Measurements from ENCODE around the gene SLFN11. TPM values are rescaled to one million over a fixed set of nuclear protein-coding genes. Genes with fewer than 3 reads are reported as not detected.
A peak's percentile ranks its signal among the peaks of the same experiment; 100 is the strongest.

Gene SLFN11
- total and polyA plus RNA-seq, 8 donors = 0.89 to 38.5 (median 6.4) TPM

DNA sequence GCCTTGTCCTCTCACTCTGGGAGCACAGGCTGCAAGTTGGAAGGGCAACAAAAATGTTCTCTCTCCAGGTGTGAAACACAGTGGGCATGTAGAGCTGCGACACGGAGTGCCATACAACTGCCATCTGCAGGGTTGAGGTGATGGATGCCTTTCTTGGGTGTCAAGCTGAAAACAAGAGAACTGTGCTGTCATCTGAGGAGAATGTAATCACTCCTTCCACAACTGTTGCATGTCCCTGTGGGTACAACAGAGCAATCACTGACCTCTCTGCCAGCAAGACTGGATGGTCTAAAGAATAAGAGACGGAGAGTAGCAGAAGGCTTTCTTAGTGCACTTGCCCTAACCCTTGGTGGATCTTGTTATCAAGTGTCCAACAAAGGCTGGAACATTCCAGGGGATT, 29.2 kb downstream of the SLFN11 start:
- no peaks in the 10 kb centered on the region for H3K36me3 ChIP-seq
- H3K4me3 ChIP-seq = no peak overlapping the region
- H3K4me1 ChIP-seq = peaks cover 8 to 20% (median 19%) of the 10 kb centered on the region in 4 donors
- peaks cover 0 to 16% (median 15%) of the 10 kb centered on the region in 4 donors for H3K9me3 ChIP-seq
- 70 to 84% (median 78%) methylated on average over 3 of the region's 3 CpGs for WGBS, 5 donors
- H3K27me3 ChIP-seq = peaks cover 5 to 38% (median 10%) of the 10 kb centered on the region in 3 donors
- DNase-seq = no peak
- intact Hi-C loops (cut with DNase I; ENCODE audit: low total_unique reads) = no loop called here
- TF ChIP-seq POLR2A (IDR thresholded peaks at IDR 0.05) = no peak
- no peak for TF ChIP-seq EP300 (IDR thresholded peaks at IDR 0.05)
- TF ChIP-seq, protein P1, sequence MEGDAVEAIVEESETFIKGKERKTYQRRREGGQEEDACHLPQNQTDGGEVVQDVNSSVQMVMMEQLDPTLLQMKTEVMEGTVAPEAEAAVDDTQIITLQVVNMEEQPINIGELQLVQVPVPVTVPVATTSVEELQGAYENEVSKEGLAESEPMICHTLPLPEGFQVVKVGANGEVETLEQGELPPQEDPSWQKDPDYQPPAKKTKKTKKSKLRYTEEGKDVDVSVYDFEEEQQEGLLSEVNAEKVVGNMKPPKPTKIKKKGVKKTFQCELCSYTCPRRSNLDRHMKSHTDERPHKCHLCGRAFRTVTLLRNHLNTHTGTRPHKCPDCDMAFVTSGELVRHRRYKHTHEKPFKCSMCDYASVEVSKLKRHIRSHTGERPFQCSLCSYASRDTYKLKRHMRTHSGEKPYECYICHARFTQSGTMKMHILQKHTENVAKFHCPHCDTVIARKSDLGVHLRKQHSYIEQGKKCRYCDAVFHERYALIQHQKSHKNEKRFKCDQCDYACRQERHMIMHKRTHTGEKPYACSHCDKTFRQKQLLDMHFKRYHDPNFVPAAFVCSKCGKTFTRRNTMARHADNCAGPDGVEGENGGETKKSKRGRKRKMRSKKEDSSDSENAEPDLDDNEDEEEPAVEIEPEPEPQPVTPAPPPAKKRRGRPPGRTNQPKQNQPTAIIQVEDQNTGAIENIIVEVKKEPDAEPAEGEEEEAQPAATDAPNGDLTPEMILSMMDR (IDR thresholded peaks at IDR 0.05) = no peak
- TF ChIP-seq POLR2AphosphoS5 (IDR thresholded peaks at IDR 0.05) = no peak
- no peak overlapping the region for H3K27ac ChIP-seq

DNA sequence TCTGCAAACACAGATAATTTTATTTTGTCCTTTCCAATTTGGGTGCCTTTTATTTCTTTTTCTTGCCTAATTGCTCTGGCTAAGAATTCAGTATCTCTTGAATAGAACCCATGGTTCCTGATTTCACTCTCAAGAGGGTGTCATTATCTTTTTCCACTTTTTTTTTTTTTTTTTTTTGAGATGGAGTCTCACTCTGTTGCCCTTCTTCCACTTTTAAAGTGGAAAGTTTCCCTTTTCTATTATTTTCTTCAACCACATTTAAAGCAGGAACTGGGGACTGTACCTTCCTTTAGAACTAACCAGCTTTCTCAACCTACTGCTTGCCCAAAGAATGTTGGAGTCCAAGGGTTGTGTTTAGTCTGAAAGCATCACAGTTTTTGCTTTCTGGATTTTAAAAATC, 31.1 kb downstream of the SLFN11 start:
- H3K27me3 ChIP-seq = peaks cover 5 to 37% (median 10%) of the 10 kb centered on the region in 3 donors
- peaks cover 0 to 16% (median 15%) of the 10 kb centered on the region in 4 donors for H3K9me3 ChIP-seq
- TF ChIP-seq POLR2AphosphoS5 (IDR thresholded peaks at IDR 0.05) (no peak), EP300 (IDR thresholded peaks at IDR 0.05) (no peak), POLR2A (IDR thresholded peaks at IDR 0.05) (no peak)
- TF ChIP-seq, protein P1 (IDR thresholded peaks at IDR 0.05) = no peak
- no peak overlapping the region for H3K4me3 ChIP-seq
- H3K4me1 ChIP-seq = peaks cover 8 to 20% (median 19%) of the 10 kb centered on the region in 4 donors
- DNase-seq = no peak
- no peaks in the 10 kb centered on the region for H3K36me3 ChIP-seq
- intact Hi-C loops (cut with DNase I; ENCODE audit: low total_unique reads) = no loop called here
- no peak overlapping the region for H3K27ac ChIP-seq

DNA sequence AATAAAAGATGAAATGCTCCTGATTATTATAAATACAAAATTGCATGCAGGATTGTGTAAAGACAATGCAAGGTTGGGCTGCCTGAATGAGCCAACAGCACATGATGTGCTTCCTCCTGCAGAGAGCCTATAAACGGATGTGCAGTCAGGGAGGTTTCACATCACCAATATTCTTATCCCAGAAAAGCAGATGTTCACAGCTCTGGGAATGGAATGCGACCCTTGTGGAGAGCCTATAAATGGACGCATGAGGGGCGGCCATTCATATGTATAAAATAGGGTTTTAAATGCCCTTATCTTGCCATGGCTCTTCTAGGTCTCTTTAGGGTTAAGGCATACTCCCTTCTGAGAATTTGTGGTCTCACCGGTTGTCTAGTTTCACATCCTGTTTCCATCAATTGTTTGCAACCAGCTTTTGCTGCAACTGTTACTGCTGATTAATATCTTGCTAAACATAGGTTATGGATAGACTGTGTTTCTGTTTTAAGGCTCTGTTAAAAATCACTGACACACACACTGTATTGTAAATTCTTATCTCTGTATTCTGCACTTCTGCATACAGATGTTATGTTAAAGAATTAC, 31.9 kb downstream of the SLFN11 start:
- H3K4me1 ChIP-seq = peaks cover 8 to 15% (median 13%) of the 10 kb centered on the region in 4 donors
- intact Hi-C loops (cut with DNase I; ENCODE audit: low total_unique reads) = no loop called here
- no peaks in the 10 kb centered on the region for H3K36me3 ChIP-seq
- DNase-seq = peak in 1 of 2 donors; percentile 5
- H3K27ac ChIP-seq = no peak overlapping the region
- peaks cover 0 to 16% (median 15%) of the 10 kb centered on the region in 4 donors for H3K9me3 ChIP-seq
- no peak overlapping the region for H3K4me3 ChIP-seq
- H3K27me3 ChIP-seq = peaks cover 5 to 30% (median 10%) of the 10 kb centered on the region in 3 donors
- WGBS, 5 donors = 68 to 78% (median 72%) methylated on average over 5 of the region's 5 CpGs
- TF ChIP-seq, protein P1 (IDR thresholded peaks at IDR 0.05) = no peak
- no peak for TF ChIP-seq EP300 (IDR thresholded peaks at IDR 0.05)
- TF ChIP-seq POLR2AphosphoS5 (IDR thresholded peaks at IDR 0.05) = no peak
- no peak for TF ChIP-seq POLR2A (IDR thresholded peaks at IDR 0.05)

DNA sequence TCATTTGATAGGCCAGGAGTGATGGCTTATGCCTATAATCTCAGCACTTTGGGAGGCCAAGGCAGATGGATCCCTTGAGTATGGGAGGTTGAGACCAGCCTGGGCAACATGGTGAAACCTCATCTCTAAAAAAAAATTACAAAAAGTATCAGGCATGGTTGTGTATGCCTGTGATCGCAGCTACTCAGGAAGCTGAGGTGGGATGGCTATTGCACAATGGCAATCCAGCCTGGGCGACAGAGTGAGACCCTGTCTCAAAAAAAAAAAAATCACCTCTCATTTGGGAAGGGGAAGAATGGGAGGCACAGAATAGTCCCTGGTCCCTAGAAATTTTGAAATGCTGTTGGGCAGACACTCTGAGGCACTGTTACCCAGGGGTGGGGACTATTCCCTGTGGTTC, 35.2 kb downstream of the SLFN11 start:
- TF ChIP-seq EP300 (IDR thresholded peaks at IDR 0.05) (no peak), POLR2AphosphoS5 (IDR thresholded peaks at IDR 0.05) (no peak), POLR2A (IDR thresholded peaks at IDR 0.05) (no peak)
- TF ChIP-seq, protein P1 (IDR thresholded peaks at IDR 0.05) = no peak
- WGBS, 5 donors = 75 to 87% (median 80%) methylated on average over 2 of the region's 2 CpGs

More for the DNA sequence above, 35.2 kb downstream of the SLFN11 start:
- Histone ChIP-seq H3K36me3 (no peaks in the 10 kb centered on the region), H3K4me3 (no peak overlapping the region), H3K27me3 (peaks cover 0 to 10% (median 0%) of the 10 kb centered on the region in 3 donors), H3K27ac (no peak overlapping the region), H3K4me1 (no peaks in the 10 kb centered on the region), H3K9me3 (peaks cover 0 to 16% (median 15%) of the 10 kb centered on the region in 4 donors)
- intact Hi-C loops (cut with DNase I; ENCODE audit: low total_unique reads) = no loop called here
- DNase-seq = no peak
